ENCODE measurements around the gene ZDHHC1.

Gene ZDHHC1

GRCh38 chr16:67447508-67448076, 31.3 kb upstream of the ZDHHC1 start:
- Histone ChIP-seq H3K36me3 (ENCODE audit: control insufficient read depth, insufficient read depth, low read length) (peaks cover 45% of the 10 kb centered on the region), H3K4me3 (replicated peaks; ENCODE audit: low read depth, low read length) (no peak overlapping the region), H3K27me3 (replicated peaks; ENCODE audit: control insufficient read depth, insufficient read depth, low read length) (no peaks in the 10 kb centered on the region)
- no peak for DNase-seq (ENCODE audit: extremely low read depth, insufficient read length)
- TF ChIP-seq, protein P1, sequence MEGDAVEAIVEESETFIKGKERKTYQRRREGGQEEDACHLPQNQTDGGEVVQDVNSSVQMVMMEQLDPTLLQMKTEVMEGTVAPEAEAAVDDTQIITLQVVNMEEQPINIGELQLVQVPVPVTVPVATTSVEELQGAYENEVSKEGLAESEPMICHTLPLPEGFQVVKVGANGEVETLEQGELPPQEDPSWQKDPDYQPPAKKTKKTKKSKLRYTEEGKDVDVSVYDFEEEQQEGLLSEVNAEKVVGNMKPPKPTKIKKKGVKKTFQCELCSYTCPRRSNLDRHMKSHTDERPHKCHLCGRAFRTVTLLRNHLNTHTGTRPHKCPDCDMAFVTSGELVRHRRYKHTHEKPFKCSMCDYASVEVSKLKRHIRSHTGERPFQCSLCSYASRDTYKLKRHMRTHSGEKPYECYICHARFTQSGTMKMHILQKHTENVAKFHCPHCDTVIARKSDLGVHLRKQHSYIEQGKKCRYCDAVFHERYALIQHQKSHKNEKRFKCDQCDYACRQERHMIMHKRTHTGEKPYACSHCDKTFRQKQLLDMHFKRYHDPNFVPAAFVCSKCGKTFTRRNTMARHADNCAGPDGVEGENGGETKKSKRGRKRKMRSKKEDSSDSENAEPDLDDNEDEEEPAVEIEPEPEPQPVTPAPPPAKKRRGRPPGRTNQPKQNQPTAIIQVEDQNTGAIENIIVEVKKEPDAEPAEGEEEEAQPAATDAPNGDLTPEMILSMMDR (IDR thresholded peaks at IDR 0.05; ENCODE audit: insufficient read depth, low read length, poor library complexity, severe bottlenecking): peak; percentile 69

- no peak overlapping the region for H3K4me3 ChIP-seq (replicated peaks; ENCODE audit: low read depth, low read length)
- no peak for DNase-seq (ENCODE audit: extremely low read depth, insufficient read length)
- no peaks in the 10 kb centered on the region for H3K27me3 ChIP-seq (replicated peaks; ENCODE audit: control insufficient read depth, insufficient read depth, low read length)
- TF ChIP-seq, protein P1 (IDR thresholded peaks at IDR 0.05; ENCODE audit: insufficient read depth, low read length, poor library complexity, severe bottlenecking): no peak
- peaks cover 40% of the 10 kb centered on the region for H3K36me3 ChIP-seq (ENCODE audit: control insufficient read depth, insufficient read depth, low read length)
These were observed 30.8 kb upstream of the ZDHHC1 start for GRCh38 chr16:67446968-67447507.

DNA sequence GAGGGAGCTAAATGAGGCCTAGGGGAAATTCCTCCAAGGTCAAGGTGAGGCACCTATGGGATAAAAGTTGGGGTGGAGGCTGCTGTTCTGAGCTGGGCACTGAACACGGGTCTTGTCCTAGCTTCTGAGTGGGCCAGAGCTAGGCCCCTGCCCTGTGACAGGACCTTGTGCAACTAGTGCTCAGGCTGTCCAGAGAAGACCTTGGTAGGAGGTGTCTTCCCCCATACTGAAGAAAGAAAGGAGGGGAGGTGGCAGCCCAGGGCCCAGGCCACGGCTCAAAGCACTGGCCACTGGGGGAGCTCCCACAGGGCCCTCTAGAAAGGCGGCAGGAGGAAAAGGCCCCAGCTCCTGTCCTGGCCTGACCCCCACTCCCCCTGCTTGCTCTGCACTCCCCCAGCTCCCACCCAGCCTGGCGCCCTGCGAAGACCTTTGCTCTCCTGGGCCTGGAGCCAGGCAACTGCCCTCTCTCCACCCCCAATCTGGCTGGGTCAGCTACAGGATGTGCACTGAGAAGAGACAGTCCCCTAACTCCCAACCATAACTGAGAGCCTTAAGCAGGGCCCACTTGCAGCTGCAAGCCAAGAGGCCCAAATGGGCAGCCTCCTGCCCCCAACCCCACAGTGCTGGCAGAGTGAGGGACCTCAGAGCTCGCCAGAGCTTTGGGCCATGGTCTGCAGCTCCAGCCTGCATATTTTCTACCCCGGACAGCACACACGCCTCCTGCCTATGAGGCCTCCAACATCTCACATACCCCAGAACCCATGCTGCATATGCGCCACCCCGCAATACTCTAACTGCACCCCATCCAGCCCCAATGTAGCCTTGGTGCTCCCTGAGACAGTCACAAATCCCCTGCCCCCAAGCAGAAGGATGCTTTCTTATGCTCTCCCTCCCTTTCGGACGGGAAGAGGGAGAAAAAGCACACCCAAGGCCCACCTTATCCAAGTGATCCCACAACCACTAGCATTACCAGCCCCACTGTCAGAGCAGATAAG, 29.9 kb upstream of the ZDHHC1 start:
- H3K27me3 ChIP-seq (replicated peaks; ENCODE audit: control insufficient read depth, insufficient read depth, low read length): no peaks in the 10 kb centered on the region
- no peak overlapping the region for H3K4me3 ChIP-seq (replicated peaks; ENCODE audit: low read depth, low read length)
- TF ChIP-seq, protein P1 (IDR thresholded peaks at IDR 0.05; ENCODE audit: insufficient read depth, low read length, poor library complexity, severe bottlenecking): no peak
- DNase-seq (ENCODE audit: extremely low read depth, insufficient read length): no peak
- H3K36me3 ChIP-seq (ENCODE audit: control insufficient read depth, insufficient read depth, low read length): peaks cover 40% of the 10 kb centered on the region

- TF ChIP-seq, protein P1 (IDR thresholded peaks at IDR 0.05; ENCODE audit: insufficient read depth, low read length, poor library complexity, severe bottlenecking): no peak
- DNase-seq (ENCODE audit: extremely low read depth, insufficient read length): no peak
- no peak overlapping the region for H3K4me3 ChIP-seq (replicated peaks; ENCODE audit: low read depth, low read length)
- H3K36me3 ChIP-seq (ENCODE audit: control insufficient read depth, insufficient read depth, low read length): peaks cover 38% of the 10 kb centered on the region
- H3K27me3 ChIP-seq (replicated peaks; ENCODE audit: control insufficient read depth, insufficient read depth, low read length): no peaks in the 10 kb centered on the region
These were observed 29.2 kb upstream of the ZDHHC1 start for GRCh38 chr16:67445441-67445912.

- Histone ChIP-seq H3K27me3 (replicated peaks; ENCODE audit: control insufficient read depth, insufficient read depth, low read length) (no peaks in the 10 kb centered on the region), H3K36me3 (ENCODE audit: control insufficient read depth, insufficient read depth, low read length) (peaks cover 38% of the 10 kb centered on the region), H3K4me3 (replicated peaks; ENCODE audit: low read depth, low read length) (no peak overlapping the region)
- DNase-seq (ENCODE audit: extremely low read depth, insufficient read length): no peak
- TF ChIP-seq, protein P1 (IDR thresholded peaks at IDR 0.05; ENCODE audit: insufficient read depth, low read length, poor library complexity, severe bottlenecking): no peak
These were observed 28.8 kb upstream of the ZDHHC1 start for GRCh38 chr16:67445126-67445426.
